Cardiac muscle cell (in vitro differentiated cells and primary cell): ENCODE data around the gene NKX1-1. TPM values are rescaled to one million over a fixed set of nuclear protein-coding genes. Genes with fewer than 3 reads are reported as not detected.

Source experiments
- DNase-seq, 2 donors: peaks; one replicate each; pipeline versions ENCODE4 v3.0.0 to v3.0.0-alpha.2; 2010 to 2017; ENCODE audit warnings: low read depth in 1 of 2, low spot score in 1 of 2
- H3K27ac ChIP-seq: fragments of 200-600 bp; sonication (generic); 2 replicates; pipeline ENCODE4 v1.5.1; 2016
- H3K27me3 ChIP-seq: fragments of 200-600 bp; sonication (generic); 2 replicates; pipeline ENCODE4 v1.6.0; 2016; ENCODE audit warnings: control low read depth
- H3K36me3 ChIP-seq: fragments of 200-600 bp; sonication (generic); 2 replicates; pipeline ENCODE4 v1.5.1; 2016; ENCODE audit warnings: control low read depth
- H3K4me1 ChIP-seq: fragments of 200-600 bp; sonication (generic); 2 replicates; pipeline ENCODE4 v1.8.1; 2017; ENCODE audit warnings: low read depth, mild to moderate bottlenecking, mixed run types
- H3K4me3 ChIP-seq: fragments of 200-600 bp; sonication (generic); 2 replicates; pipeline ENCODE4 v1.5.1; 2016; ENCODE audit warnings: mild to moderate bottlenecking
- H3K9me3 ChIP-seq: fragments of 200-600 bp; sonication (generic); 2 replicates; pipeline ENCODE4 v1.5.1; 2017; ENCODE audit warnings: low read depth, mild to moderate bottlenecking, control low read depth
- polyA plus RNA-seq: library from polyadenylated mRNA; unstranded; fragments of >200 nt; fragmentation: Nextera tagmentation; extraction: Ambion mirVana; gene quantifications from 2 replicates; pipeline ENCODE4 v1.2.1, GENCODE V29; 2016
- total RNA-seq: library from RNA; depleted of rRNA; stranded (reverse); fragments of >200 nt; gene quantifications from 2 replicates; pipeline ENCODE4 v1.2.3, GENCODE V29; 2016
- TF ChIP-seq, protein P1 (sequence below): IDR thresholded peaks from 2 replicates; pipeline ENCODE4 v1.5.1; 2012; ENCODE audit warnings: low read depth, mild to moderate bottlenecking, low read length

The NKX1-1 gene
- total and polyA plus RNA-seq, 2 experiments from 2014 or later: not detected

DNA sequence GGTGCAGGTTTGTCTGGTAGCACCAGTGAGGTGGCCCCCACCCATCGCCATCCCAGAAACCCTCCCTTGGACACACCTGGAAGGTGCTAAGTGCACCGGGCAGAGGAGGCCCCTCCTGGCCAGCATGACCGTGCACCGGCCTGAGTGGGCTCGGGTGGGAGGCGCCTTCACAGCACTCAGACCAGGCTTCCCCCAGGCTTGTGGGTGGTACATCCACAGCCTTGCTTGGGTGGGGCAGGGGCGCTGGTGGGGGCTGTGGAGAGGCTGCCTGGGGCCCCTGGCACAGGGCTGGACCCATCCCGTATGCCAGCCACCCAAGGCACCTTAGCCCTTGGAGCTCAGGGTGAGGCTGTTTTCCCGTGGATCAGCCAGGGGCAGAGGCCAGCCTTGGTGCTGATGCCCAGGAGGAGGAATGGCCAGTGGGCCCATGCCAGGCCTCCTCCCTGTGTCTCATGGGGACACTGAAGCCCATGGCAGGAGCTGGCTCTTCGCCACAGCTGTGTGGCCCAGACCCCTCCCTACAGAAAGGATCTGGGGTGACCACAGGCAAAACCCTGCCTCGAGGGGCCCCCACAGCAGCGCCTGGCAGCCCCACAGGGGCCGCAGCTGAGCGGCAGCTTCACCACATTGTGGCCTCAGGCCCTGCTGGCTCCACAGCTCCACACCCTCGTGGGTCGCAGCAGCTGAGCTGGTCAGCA lies 21.4 kb downstream of the NKX1-1 start:
- no peaks in the 10 kb centered on the region for H3K4me1 ChIP-seq

DNA sequence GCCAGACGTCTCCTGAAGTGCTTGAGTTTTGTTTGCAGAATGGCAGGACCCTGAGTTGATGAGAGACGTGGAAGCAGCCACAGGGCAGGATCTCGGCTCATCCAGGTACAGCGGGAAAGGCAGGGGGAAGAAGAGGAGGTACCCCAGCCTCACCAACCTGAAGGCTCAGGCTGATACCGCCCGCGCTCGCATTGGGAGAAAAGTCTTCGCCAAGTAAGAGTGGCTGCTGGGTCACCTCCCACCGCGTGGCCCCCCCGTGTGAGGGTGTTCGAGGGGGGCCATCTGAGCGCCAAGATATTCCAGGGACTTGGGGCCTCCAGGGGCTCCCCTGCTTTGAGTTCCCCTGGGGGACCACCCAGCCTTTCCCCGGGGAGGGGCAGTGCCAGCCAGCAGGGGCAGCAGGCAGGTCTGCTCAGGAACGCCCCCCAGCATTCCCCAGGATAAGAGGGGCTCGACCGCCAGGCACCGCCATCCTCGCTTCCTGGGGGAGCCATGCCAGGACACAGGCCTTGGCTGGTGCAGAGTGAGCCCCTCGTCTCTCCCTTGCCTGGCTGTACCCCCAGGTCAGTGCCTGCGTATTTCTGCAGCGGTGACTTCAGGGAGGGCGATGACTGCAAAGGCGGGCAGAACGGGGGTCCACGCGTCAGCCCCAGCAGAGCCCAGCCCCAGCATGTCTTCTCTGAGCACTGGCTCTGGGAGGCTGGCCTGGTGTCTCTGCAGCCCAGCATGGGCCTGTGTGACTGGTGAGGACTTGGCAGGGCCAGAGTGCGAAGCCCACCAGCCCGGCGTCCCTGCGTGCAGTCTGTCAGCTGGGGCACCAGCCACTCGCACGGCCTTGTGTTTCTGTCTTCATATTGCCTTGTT lies 22.3 kb downstream of the NKX1-1 start:
- no peaks in the 10 kb centered on the region for H3K27me3 ChIP-seq
- H3K4me3 ChIP-seq: no peak overlapping the region
- no peak for DNase-seq
- H3K27ac ChIP-seq: no peak overlapping the region
- TF ChIP-seq, protein P1, sequence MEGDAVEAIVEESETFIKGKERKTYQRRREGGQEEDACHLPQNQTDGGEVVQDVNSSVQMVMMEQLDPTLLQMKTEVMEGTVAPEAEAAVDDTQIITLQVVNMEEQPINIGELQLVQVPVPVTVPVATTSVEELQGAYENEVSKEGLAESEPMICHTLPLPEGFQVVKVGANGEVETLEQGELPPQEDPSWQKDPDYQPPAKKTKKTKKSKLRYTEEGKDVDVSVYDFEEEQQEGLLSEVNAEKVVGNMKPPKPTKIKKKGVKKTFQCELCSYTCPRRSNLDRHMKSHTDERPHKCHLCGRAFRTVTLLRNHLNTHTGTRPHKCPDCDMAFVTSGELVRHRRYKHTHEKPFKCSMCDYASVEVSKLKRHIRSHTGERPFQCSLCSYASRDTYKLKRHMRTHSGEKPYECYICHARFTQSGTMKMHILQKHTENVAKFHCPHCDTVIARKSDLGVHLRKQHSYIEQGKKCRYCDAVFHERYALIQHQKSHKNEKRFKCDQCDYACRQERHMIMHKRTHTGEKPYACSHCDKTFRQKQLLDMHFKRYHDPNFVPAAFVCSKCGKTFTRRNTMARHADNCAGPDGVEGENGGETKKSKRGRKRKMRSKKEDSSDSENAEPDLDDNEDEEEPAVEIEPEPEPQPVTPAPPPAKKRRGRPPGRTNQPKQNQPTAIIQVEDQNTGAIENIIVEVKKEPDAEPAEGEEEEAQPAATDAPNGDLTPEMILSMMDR: no peak
- H3K9me3 ChIP-seq: no peaks in the 10 kb centered on the region
- no peaks in the 10 kb centered on the region for H3K36me3 ChIP-seq
- no peaks in the 10 kb centered on the region for H3K4me1 ChIP-seq

More for the DNA sequence above, 21.4 kb downstream of the NKX1-1 start:
- DNase-seq: no peak
- H3K27ac ChIP-seq: no peak overlapping the region
- no peak overlapping the region for H3K4me3 ChIP-seq
- TF ChIP-seq, protein P1: no peak
- H3K9me3 ChIP-seq: no peaks in the 10 kb centered on the region
- no peaks in the 10 kb centered on the region for H3K36me3 ChIP-seq
- H3K27me3 ChIP-seq: no peaks in the 10 kb centered on the region

DNA sequence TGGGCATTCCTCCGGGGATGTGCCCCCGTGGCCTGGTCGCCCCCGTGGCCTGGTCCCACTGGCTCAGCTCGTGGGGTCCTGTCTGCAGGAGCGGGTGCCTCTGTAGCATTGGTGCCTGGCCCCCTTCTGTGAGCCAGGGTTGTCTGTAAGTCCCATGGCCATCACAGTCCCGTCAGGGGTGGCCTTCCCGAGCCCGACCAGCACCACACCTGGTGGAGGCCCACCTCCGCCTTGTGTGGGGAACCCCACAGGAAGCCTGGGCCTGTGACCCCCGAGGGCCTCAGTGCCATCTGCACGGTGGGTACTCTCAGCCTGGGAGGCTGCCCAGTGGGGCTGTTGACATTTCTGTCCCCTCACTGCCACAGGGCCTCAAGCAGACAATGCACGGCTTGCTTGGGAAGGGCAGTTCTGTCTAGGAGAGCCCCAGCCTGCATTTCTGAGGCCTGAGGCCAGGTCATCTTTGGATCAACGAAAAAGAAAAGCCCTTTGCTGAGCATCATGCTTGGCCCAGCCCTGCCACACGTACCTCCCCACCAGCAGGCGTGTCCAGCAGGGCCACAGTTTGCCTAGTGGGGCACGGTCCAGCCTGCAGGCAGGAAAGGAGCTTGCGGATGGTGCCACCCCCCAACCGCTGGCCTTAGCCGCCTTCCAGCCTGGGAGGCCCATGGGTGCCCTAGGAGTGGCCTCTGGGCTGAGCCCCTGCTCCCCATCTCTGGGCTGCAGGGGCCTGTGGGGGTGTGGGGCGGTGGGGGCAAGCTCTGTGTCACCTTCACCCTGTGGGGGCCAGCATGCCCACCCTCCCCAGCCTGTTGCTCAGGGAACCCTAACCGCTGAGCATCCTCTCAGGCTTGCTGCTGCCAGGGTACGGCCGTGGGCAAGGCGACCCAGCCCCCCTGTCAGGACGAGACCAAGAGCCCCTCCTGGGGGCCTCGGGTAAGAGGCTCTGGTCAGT lies 23.2 kb downstream of the NKX1-1 start:
- Histone ChIP-seq H3K36me3 (no peaks in the 10 kb centered on the region), H3K27ac (no peak overlapping the region), H3K27me3 (no peaks in the 10 kb centered on the region), H3K4me3 (no peak overlapping the region), H3K9me3 (no peaks in the 10 kb centered on the region), H3K4me1 (no peaks in the 10 kb centered on the region)
- no peak for DNase-seq
- TF ChIP-seq, protein P1: no peak

DNA sequence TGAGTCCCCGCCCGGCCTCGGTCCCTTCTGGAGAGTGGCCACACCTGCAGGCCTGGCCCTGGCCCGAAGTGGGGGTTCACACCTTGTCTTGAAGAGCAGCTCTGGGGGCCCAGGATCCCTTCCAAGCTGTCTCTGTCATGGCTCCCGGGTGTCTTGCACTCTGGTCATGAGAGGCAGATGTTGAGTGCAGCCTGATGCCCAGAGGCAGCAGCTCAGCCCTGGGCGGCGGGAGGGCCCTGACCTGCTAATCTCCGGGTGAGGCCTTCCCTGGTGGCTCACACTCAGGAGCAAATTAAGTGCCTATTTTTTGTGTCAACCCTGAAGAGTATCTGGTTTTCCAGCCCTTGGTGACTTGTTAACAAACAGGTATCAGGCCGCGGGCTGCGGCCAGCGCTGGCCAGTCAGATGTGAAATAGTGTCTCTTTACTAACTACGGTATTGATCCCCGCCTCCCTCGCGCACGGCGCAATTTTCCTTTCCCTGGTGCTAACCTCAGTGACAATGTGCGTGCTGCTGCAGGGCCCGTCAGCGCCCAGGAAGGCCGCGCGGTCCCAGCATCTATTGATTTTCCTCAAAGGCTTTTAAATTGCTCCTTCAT lies 24.2 kb downstream of the NKX1-1 start:
- no peak for DNase-seq
- TF ChIP-seq, protein P1: no peak
- H3K9me3 ChIP-seq: no peaks in the 10 kb centered on the region
- no peaks in the 10 kb centered on the region for H3K27me3 ChIP-seq
- no peaks in the 10 kb centered on the region for H3K4me1 ChIP-seq
- no peak overlapping the region for H3K27ac ChIP-seq
- no peak overlapping the region for H3K4me3 ChIP-seq
- H3K36me3 ChIP-seq: no peaks in the 10 kb centered on the region

DNA sequence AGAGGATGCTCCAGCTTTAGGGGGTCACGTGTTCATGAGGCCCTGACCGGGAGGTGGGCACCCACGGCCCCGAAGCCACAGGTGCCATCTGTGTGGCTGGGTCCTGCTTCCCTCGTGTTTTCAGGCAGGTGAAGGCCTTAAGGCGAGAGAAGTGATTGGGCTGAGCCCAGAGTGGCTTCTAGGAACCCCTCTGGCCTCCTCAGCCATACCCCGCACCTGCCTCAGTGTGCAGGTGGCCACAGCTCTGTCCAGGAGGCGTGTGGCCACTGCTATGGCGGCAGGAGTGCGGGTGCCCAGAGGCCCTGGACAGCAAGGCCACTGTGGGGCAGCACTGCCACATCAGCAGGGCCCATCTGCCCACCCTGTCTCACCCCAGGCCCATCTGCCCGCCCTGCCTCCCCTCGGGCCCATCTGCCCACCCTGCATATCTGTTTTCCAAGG lies 25.0 kb downstream of the NKX1-1 start:
- no peak overlapping the region for H3K4me3 ChIP-seq
- no peaks in the 10 kb centered on the region for H3K27me3 ChIP-seq
- TF ChIP-seq, protein P1: no peak
- H3K27ac ChIP-seq: no peak overlapping the region
- no peak for DNase-seq
- no peaks in the 10 kb centered on the region for H3K36me3 ChIP-seq
- H3K9me3 ChIP-seq: no peaks in the 10 kb centered on the region
- no peaks in the 10 kb centered on the region for H3K4me1 ChIP-seq
